SW 1271 (cell line): ENCODE results near the gene ASTL.

Source experiments
- DNase-seq, 2 experiments: peaks; one replicate each; lab custom pipeline; 2025; lab: John Stamatoyannopoulos, UW

Gene ASTL

GRCh38 chr2:96083064-96083939, 55.0 kb downstream of the ASTL start:
- no peak for DNase-seq

GRCh38 chr2:96082211-96083063, 55.9 kb downstream of the ASTL start:
- DNase-seq, result no peak

GRCh38 chr2:96081042-96081441, 57.3 kb downstream of the ASTL start:
- no peak for DNase-seq

- DNase-seq, result no peak
Observed at GRCh38 chr2:96075199-96075771, 63.0 kb downstream of the ASTL start.

- no peak for DNase-seq
Observed at GRCh38 chr2:96074156-96074555, 64.1 kb downstream of the ASTL start.

- no peak for DNase-seq
Observed at GRCh38 chr2:96073170-96073775, 65.0 kb downstream of the ASTL start.
